ENCODE measurements around the gene GUCA1C. TPM values are rescaled to one million over a fixed set of nuclear protein-coding genes. Genes with fewer than 3 reads are reported as not detected.

The GUCA1C gene
- polyA plus RNA-seq, 1 donor (not counting 4 experiments of a cell fraction or from before 2014, with no cell fraction given): 0.26 TPM

- Histone ChIP-seq H3K27ac (ENCODE audit: control insufficient read depth, insufficient read depth, low read length) (no peak overlapping the region), H3K9me3 (ENCODE audit: control insufficient read depth, low read depth, low read length) (no peaks in the 10 kb centered on the region), H3K79me2 (ENCODE audit: control insufficient read depth, insufficient read depth, low read length) (no peaks in the 10 kb centered on the region), H4K20me1 (ENCODE audit: control insufficient read depth, extremely low read depth, insufficient read depth, low read length) (no peaks in the 10 kb centered on the region), H3K27me3 (ENCODE audit: control insufficient read depth, extremely low read depth, insufficient read depth, low read length) (no peaks in the 10 kb centered on the region), H3K4me1 (ENCODE audit: control insufficient read depth, extremely low read depth, insufficient read depth, low read length) (peaks cover 5% of the 10 kb centered on the region), H3K9me1 (ENCODE audit: control insufficient read depth, extremely low read depth, insufficient read depth, low read length) (no peaks in the 10 kb centered on the region), H3K4me2 (ENCODE audit: control insufficient read depth, extremely low read depth, insufficient read depth, low read depth, low read length) (no peak overlapping the region), H3K9ac (ENCODE audit: control insufficient read depth, extremely low read depth, insufficient read depth, low read length) (no peak overlapping the region), H3K4me3 (ENCODE audit: control insufficient read depth in 2 of 3, extremely low read depth in 1 of 3, insufficient read depth in 2 of 3, low read depth in 1 of 3, low read length in 3 of 3) (no peak overlapping the region), H3K36me3 (ENCODE audit: control insufficient read depth in 2 of 2, extremely low read depth in 1 of 2, insufficient read depth in 2 of 2, low read length in 2 of 2) (no peaks in the 10 kb centered on the region), H2AFZ (ENCODE audit: control insufficient read depth, low read length) (no peak overlapping the region)
- no peak for DNase-seq (ENCODE audit: low read depth, low spot score)
- FAIRE-seq: no peak
- dilution Hi-C loops (cut with MboI; ENCODE audit: extremely low pct_ligation_motif_present, low sequenced_read_pairs): no loop called here
- TF ChIP-seq CTCF (optimal IDR thresholded peaks at IDR 0.05 in 1 of 3, IDR thresholded peaks at IDR 0.05 in 1 of 3, conservative IDR thresholded peaks at IDR 0.05 in 1 of 3; ENCODE audit: extremely low read depth in 1 of 3, insufficient read depth in 2 of 3, low read length in 3 of 3) (no peak), EZH2 (IDR thresholded peaks at IDR 0.05; ENCODE audit: low read length) (no peak)
Observed at GRCh38 chr3:108940568-108941263, 13.0 kb downstream of the GUCA1C start.

GRCh38 chr3:108940166-108940565 lies 13.5 kb downstream of the GUCA1C start:
- dilution Hi-C loops (cut with MboI; ENCODE audit: extremely low pct_ligation_motif_present, low sequenced_read_pairs): no loop called here
- Histone ChIP-seq H3K4me1 (ENCODE audit: control insufficient read depth, extremely low read depth, insufficient read depth, low read length) (peaks cover 5% of the 10 kb centered on the region), H3K4me3 (ENCODE audit: control insufficient read depth in 2 of 3, extremely low read depth in 1 of 3, insufficient read depth in 2 of 3, low read depth in 1 of 3, low read length in 3 of 3) (no peak overlapping the region), H3K36me3 (ENCODE audit: control insufficient read depth in 2 of 2, extremely low read depth in 1 of 2, insufficient read depth in 2 of 2, low read length in 2 of 2) (no peaks in the 10 kb centered on the region), H2AFZ (ENCODE audit: control insufficient read depth, low read length) (no peak overlapping the region), H3K79me2 (ENCODE audit: control insufficient read depth, insufficient read depth, low read length) (no peaks in the 10 kb centered on the region), H3K27ac (ENCODE audit: control insufficient read depth, insufficient read depth, low read length) (no peak overlapping the region), H3K4me2 (ENCODE audit: control insufficient read depth, extremely low read depth, insufficient read depth, low read depth, low read length) (no peak overlapping the region), H3K9me1 (ENCODE audit: control insufficient read depth, extremely low read depth, insufficient read depth, low read length) (no peaks in the 10 kb centered on the region), H3K27me3 (ENCODE audit: control insufficient read depth, extremely low read depth, insufficient read depth, low read length) (no peaks in the 10 kb centered on the region), H3K9me3 (ENCODE audit: control insufficient read depth, low read depth, low read length) (no peaks in the 10 kb centered on the region), H3K9ac (ENCODE audit: control insufficient read depth, extremely low read depth, insufficient read depth, low read length) (no peak overlapping the region), H4K20me1 (ENCODE audit: control insufficient read depth, extremely low read depth, insufficient read depth, low read length) (no peaks in the 10 kb centered on the region)
- no peak for TF ChIP-seq EZH2 (IDR thresholded peaks at IDR 0.05; ENCODE audit: low read length)
- TF ChIP-seq CTCF (optimal IDR thresholded peaks at IDR 0.05 in 1 of 3, IDR thresholded peaks at IDR 0.05 in 1 of 3, conservative IDR thresholded peaks at IDR 0.05 in 1 of 3; ENCODE audit: extremely low read depth in 1 of 3, insufficient read depth in 2 of 3, low read length in 3 of 3): no peak
- FAIRE-seq (no peak), DNase-seq (ENCODE audit: low read depth, low spot score) (no peak)
